SKM-1 treated with dmso at 0.1 percent for 144 hours (cell line): ENCODE results near the gene DNAJC4.

Source experiments
- DNase-seq: peaks from one replicate; lab custom pipeline; 2025; ENCODE audit not compliant: unreplicated experiment; lab: John Stamatoyannopoulos, UW

Gene DNAJC4, protein sequence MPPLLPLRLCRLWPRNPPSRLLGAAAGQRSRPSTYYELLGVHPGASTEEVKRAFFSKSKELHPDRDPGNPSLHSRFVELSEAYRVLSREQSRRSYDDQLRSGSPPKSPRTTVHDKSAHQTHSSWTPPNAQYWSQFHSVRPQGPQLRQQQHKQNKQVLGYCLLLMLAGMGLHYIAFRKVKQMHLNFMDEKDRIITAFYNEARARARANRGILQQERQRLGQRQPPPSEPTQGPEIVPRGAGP

DNA sequence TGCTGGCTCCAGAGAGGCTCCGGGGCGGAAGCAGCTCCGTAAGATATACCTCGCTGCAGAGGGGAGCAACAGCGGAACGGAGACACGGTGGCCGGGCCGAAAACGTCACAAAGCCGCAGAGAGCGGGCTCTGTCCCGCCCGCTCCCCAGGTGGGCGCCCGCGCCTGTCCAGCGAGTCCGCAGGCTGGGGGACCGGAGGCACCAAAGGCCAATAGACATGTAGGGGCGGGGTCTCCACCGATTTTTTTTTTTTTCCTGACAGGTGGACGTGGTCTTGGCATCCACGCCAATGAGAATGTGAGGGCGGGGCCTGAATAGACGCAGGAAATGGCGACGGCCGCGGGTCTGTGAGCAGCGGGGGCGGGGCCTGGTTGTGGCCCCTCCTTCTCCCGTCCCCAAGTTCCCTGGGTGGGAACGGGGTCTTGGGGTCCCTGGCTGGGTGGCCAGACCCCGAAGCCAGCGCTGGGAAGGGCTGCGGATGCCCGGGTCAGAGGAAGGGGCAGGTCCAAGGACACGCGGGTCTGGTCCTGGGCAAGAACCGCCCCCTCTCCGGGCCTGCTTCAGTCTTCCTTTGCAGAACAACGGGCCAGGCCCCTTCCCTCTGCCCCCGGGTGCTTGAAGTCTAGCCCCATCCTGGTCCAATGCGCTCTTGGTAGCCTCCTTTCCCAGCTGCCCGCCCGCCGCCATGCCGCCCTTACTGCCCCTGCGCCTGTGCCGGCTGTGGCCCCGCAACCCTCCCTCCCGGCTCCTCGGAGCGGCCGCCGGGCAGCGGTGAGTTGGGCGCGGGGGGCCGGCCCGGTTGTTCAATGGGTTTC lies at the start of gene DNAJC4:
DNAJC4 (plus strand) TSS at position 378 of the 814 bp plus-strand sequence; CDS start at position 685, 307 bp downstream.
- no peak for DNase-seq

DNA sequence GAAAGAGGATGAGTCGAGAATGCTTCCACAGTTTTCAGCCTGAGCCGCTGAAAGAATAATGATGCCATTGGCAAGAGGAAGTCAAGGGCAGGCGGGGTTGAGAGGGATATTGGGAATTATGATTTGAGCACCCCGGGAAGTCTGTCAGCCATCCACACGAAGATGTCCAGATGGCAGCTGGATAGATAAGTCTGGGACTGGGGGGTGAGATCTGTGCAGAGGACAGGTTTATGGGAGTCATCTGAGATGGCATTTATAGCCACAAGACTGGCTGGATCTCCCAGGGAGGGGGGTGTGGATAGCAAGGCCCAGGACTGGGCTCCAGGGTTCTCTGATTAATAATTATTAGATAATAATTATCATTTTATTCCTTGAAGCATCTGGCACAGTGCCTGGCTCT lies 49.5 kb upstream of the DNAJC4 start:
- DNase-seq: no peak

DNA sequence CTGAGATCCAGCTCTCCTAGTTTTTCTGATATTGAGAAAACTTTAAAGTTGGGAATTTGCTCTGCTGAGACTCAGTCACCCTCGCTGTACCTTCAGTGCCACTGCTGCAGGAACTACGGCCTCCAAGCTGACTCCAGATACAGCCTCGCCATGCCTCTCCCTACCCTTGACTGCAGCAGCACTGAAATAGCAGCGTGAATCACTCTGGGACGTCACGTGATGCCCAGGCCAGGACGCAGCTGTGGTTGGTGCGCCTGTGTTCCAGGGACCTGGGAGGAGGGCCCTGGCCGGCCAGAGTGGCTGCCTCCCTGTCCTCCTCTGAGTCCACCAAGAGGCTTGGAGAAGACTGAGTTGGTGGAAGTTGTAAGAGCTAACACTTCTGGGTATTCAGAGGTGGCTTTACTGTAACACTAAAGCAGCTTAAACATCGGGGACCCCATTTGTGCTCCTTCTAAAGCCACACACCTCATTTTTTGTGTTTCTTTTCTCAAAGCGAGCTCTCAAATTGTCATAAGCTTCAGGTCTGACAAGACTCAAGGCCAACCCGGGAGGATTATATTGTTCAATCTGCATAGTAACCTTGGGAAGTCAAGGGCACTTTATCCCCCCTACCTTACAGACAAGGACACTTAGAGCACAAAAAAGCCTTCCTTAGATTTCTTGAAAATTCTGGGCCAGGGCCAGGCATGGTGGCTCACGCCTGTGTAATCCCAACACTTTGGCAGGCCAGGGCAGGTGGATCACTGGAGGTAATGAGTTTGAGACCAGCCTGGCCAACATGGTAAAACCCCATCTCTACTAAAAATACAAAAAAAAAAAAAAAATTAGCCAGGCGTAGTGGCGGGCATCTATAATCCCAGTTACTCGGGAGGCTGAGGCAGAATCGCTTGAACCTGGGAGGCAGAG lies 48.6 kb upstream of the DNAJC4 start:
- peak; percentile 68 for DNase-seq

DNA sequence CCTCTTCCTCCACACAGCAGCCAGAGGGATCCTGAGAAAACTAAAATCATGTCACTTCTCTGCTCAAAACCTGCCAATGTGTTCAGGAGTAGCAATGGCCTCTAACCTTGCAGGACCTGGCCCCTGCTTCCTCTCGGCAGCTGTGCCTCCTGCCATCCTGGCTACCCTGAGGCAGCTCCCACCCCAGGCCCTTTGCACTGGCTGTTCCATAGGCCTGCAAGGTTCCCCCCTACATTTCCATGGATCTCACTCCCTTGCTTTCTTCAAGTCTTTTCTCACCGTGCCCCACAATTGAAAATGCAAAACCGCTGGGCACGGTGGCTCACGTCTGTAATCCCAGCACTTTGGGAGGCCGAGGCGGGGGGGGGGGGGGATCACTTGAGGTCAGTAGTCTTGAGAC lies 46.5 kb upstream of the DNAJC4 start:
- no peak for DNase-seq

DNA sequence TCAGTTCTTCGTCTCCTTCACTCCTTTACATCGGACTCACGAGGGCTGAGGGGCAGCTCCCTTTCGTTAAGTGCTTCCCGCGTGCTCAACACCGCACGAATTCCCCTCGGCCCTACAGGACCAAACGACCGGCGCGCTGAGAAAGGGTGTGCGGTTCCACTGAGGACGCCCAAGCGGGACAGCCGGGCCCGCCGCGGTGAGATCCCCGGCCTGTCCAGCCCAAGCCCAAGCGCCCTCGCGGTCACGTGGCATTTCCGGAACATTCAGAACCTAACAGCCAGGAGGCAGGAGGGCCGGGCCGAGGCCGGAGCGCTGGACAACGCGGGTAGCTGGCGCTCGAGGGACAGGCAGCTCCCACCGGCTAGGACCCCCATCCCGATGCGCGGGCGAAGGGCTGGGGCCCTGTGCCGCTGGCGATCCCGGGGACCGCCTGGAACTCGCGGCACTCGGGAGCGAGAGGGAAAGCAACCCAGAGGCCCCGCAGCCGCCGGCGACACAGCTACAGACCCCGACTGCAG lies 45.1 kb upstream of the DNAJC4 start:
- DNase-seq: peak; percentile 69

DNA sequence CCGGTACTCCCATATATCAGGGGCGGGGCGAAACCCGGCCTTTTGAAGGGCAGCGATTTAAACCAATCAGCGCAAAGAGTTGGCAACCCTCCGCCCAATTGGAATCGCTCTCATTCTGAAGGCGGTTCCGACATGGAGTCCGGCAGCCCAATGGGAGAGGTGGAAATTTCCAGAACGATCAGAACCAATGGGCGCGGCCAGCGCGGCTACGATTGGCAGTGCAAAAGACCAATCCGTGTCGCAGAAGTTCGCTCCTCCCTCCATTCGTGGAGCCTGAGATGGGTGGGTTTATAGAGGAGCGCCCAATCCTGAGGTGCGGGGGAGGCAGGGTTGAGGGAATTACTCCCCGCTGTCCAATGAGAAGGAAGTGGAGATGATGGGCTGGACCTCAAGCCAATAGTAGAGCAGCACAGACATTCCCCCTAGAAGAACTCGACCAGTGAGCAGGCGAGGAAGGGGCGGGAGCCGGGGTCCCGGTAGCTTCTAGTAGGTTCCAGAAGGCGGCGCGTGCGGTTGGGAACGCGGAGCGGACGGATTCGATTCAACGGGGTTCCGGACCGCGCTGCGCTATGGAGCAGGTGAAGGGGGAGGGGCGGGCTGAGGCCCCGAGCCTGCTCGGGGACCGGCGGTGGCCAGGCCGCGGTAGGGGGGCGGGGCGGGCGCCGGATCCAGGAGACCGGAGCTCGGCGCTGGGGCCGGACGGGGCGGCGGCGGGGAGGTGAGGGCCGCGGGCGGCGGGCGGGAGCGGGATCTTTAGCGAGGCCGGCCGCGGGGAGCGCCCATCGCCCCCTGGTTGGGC lies 44.5 kb upstream of the DNAJC4 start, which contains the start of gene STIP1:
STIP1 (plus strand) TSS at position 479 of the 799 bp plus-strand sequence; CDS start at position 570, 91 bp downstream.
- DNase-seq: peak; percentile 100

DNA sequence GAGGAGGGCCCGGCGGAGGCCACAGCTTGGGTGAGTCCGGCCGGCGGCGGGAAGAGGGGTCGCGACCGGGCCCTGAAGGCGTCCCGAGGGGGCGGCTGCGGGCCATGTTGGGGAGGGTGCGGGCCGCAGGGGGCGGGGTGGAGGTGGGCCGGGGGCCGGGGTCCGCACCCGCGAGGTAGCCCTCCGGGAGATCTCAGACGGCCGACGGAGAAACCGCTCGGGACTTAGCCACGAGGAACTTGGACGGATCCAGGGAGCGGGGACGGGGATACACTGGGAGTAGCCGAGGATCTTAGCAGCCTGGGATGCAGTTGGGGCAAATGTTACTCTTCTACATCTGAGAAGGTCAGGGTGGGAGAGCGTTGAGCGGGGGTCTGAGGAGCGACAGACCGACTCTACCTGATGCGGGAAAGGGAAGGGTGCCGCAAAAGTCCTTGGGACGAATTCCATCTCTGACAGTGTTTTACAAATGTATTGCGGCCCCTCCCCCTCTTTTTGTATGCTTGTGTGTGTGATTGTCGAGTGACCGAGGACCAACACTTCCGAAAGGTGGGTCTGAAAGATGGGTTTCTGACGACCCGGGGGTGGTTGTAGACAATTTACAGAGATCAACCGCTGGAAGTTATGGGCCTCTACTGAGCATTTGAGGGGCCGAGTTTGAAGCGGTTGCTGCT lies 43.7 kb upstream of the DNAJC4 start:
- DNase-seq: no peak

DNA sequence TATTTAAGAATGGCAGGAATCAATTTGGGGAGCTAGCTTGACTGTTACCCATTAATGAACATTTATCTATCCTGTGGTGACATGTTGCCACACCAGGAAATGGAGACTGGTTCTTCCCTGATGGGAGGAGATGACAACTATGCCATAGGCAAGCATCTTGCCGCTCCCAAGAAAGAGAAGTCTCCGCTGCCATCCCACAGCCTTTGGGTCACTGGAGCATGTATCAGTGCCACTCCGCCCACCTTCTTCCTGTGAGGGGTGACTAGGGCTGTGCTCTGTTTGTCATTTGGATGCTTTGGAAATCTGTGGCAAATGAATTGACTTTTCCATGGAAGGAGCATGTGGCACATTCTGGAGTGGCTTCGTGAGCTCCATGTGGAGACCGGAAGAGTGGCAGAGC lies 37.9 kb upstream of the DNAJC4 start:
- DNase-seq: no peak

DNA sequence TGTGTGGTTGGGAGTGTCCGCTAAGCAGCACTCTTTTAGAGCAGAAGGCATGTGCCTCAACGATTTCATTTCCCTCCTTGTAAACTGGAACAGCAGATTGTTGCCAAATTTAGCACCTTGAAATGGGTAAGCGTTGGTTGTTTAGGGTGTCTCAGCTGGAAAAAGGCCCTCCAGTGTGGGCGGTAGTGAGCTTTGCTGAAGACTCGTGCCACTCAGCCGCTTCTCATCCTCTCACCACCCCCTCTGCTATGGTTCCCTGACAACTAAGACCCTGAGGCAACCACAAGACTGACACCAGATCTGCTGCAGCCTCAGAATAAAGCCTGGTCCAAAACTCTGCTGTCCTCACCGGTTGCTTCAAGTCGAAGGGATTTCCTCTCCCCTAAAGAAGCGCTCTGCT lies 33.7 kb upstream of the DNAJC4 start:
- no peak for DNase-seq

DNA sequence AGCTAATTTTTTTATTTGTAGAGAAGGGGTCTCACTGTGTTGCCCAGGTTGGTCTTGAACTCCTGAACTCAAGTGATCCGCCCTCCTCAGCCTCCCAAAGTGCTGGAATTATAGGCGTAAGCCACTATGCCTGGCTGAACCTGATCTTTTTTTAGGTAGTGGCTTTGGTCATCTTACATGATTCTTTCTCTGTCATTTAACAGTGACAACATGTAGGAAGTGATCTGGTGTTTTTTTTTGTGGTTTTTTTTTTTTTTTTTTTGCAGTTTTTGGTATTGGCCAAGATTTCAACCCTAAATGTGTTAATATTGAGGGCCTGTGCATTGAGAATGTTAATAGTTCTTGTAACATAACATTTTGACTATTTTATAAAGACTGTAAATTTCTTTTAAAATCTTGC lies 31.8 kb upstream of the DNAJC4 start:
- DNase-seq: no peak

DNA sequence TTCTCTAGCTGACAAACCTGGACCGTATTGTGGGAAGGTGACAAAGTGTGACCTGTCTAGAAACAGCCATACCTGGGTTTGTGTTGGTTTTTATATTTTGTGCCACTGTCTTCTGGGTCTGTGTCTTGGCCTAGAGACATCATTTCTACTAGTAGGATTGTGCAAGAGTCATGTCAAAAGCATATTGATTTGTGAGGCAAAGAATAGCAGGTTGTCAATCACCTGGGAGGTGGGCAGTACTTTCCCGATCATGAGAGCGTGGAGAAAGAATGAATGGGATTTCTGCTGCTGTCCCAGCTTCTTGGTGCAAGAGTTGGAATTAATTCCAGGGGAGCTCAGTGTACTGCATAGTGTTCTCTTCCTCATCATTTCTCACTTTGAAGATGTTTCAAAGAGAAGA lies 28.8 kb upstream of the DNAJC4 start:
- no peak for DNase-seq

DNA sequence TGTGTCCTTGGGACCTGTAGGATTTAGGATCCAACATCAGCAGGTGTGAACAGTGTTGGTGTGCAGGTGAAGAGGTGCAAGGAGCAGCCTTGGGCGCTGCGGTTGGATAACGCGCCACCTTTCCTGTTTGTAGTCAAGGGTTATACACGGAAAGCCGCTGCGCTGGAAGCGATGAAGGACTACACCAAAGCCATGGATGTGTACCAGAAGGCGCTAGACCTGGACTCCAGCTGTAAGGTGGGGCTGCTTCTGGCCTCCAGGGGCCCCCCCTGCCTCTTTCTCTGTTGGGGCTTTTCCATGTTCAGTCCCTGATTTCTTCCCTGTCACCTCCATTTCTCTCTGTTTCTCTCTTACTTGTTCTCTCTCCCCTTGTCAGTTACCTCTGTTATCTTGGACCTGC lies 27.4 kb upstream of the DNAJC4 start:
- no peak for DNase-seq

DNA sequence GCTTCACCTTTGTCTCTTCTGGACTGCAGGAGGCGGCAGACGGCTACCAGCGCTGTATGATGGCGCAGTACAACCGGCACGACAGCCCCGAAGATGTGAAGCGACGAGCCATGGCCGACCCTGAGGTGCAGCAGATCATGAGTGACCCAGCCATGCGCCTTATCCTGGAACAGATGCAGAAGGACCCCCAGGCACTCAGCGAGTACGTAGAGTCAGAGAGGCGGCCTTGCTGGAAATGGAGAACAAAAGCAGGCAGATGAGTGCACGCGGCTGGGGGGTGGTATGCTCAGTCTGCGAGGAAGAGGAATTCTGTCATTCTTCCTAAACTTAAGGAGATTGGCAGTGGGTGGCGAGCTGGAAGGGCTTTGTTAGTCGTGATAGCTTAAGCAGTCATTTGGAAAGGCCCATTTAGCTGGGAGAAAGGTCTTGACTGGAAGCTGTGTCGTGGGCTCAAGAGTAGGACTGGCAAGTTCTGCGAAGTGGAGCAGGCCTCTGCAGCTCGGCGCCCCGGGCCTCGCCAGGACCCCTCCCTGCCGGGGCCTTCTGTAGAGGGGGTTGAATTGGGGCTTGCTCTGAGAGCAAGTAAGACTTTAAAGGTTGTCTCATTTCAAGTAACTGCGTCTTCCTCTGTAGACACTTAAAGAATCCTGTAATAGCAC lies 26.8 kb upstream of the DNAJC4 start:
- DNase-seq: no peak

DNA sequence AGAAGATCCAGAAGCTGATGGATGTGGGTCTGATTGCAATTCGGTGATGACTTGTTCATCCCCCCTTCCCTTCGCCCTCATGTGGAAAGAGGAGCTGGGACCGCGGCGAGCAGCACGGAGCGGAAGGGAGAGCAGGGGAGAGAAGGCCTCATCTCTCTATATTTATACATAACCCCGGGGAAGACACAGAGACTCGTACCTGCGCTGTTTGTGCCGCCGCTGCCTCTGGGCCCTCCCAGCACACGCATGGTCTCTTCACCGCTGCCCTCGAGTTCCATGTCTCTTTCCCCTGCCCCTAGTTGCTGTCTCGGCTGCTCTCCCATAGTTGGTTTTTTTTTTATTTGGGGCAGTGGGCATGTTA lies 26.3 kb upstream of the DNAJC4 start:
- DNase-seq: no peak

DNA sequence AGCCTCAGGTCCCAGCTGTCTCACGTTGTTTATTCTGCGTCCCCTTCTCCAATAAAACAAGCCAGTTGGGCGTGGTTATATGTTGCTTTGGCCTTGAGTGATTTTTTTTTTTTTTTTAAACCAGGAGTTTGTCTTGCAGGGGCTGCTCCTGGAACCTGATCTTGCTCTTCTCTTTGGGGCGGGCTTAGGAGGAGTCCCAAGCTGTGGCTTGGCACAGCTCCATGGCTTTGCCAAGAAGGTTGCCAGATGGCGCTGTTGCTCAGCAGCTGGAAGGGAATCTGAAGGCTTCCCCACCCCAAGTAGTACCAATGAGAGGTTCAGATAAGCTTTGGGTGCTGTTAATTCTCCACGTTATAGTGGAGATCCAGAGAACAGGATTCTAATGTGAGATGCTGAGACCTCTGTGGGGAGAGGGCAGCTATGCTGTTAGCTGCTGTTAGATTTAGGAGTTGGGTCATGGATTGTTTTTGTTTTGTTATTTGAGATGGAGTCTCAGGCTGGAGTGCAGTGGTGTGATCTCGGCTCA lies 25.8 kb upstream of the DNAJC4 start:
- peak; percentile 43 for DNase-seq

DNA sequence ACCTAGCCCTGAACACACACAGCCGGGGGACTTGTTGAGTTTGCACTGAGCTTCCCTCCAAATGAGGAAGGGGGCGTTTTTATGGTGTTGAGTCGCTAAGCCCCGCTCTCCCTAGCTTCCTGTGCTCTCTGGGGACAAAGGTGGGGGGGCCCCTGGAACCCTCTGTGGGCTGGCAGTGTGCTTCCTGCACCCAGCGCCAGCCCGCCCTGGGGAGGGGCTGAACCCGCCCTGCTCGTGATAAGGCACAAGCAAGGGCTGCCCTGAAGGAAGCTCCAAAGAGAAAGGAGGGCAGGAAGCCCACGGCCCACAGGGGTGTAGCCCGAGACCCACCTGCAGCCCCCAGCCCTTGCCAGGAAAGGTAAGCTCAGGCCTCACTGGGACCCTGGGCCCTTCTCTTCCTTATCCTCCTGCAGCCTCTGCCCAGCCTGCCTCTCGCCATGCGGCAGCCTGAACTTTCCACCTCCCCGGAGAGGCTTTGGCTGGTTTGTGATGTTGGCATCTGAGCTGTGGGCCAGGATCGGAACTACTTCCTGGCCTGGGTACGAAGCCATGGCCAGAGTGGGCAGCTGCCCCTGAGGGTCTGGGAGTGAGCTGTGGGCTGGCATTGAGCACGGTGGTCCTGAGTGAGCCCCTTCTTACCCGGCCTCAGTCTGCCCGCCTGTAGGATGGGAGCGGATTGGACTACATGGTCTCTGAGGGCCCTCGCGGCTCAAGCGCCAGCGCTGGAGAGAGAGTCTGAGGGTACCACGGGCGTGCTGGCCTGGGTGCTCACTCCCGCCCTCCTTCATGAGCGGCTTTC lies 23.7 kb upstream of the DNAJC4 start, which contains the start of gene FERMT3:
FERMT3 (plus strand) TSS at position 265 of the 799 bp plus-strand sequence. CDS start 644 bp downstream, outside the sequence.
- peak; percentile 72 for DNase-seq

DNA sequence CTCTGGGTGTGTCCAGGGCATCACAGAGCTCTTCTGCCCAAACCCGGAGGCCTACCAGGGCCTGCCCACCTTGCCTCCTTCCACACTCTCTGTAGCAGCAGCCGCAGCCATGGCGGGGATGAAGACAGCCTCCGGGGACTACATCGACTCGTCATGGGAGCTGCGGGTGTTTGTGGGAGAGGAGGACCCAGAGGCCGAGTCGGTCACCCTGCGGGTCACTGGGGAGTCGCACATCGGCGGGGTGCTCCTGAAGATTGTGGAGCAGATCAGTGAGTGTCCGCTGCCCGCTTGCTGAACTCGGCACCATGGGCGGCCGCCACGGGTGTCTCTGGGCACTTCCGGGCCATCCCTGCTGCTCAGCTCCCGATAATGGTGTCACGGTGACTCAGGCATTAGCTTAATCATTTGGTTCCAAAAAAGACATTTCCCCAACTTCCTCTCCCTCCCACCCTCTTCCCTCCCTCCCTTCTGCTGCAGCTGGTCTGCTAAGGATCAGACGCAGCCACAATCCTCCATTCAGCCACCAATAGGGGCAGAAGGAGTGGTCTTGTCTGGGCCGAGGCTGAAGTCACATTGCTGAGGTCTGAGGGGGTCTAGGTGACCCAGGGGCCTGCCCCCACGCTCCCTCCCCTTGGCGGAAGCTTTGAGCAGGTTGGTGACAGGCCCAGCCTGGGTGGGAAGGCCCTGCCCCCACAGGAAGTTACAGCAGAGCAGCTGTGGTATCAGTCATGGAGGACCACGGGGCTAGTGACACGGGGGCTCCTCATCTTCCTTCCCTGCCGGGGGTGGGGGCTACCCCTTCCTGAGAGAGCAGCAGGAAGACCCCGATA lies 22.9 kb upstream of the DNAJC4 start:
- DNase-seq: peak; percentile 84
